A549 treated with CpdA at 1 μM for 4 hours (cell line): ENCODE measurements around the gene EIPR1. TPM values are rescaled to one million over a fixed set of nuclear protein-coding genes. Genes with fewer than 3 reads are reported as not detected.

ENCODE experiments used
- total RNA-seq: library from RNA; stranded (reverse); fragments of 200-300 nt; extraction: Qiagen RNA extraction; gene quantifications from 5 replicates; pipeline ENCODE4 v1.2.3, GENCODE V29; 2022; ENCODE audit warnings: low read depth

EIPR1 gene
- 35.2 to 42.9 TPM (median 41.3 TPM) in 5 replicates for total RNA-seq

DNA sequence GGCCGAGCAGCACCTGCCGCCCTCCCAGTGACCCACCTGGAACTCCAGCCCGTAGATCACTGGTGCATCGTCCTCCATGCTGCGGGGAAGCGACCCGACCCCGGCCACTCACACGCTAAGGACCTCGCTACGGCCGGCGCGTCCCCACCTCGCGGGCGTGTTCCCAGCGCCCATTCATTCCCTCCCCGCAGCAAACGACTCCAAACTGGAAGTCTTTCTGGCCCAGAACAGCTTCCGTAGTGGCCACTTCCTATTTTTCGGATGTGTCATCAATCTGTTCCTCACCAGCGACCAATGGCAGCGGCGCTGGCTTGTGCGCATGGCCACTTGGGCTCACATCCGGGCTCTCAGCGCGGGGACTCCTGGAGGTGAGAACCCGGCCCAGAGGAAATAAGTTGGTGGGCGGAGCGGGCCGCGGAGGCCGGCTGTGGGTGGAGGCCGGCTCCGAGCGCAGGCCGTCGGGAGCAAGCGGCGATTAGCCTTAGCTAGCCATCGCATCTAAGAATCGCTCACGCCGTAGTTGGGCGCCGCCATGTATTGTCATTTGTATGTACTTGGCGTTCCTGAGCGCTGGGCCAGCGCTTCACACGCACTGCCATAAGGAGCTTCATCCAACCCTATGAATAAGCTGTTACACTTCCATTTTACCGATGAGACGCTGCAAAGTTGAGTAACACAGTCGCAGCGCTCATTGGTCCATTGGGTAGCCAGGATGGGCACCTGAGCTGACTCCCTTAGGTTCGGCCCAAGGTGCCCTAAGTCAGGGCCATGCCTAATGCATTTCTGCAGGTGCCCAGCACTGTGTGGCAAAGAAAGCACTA, at the start of gene EIPR1:
Gene EIPR1, minus strand, starts transcription at position 207 of the 821 bp plus-strand sequence. Its CDS starts 129 bp downstream, at position 78.

DNA sequence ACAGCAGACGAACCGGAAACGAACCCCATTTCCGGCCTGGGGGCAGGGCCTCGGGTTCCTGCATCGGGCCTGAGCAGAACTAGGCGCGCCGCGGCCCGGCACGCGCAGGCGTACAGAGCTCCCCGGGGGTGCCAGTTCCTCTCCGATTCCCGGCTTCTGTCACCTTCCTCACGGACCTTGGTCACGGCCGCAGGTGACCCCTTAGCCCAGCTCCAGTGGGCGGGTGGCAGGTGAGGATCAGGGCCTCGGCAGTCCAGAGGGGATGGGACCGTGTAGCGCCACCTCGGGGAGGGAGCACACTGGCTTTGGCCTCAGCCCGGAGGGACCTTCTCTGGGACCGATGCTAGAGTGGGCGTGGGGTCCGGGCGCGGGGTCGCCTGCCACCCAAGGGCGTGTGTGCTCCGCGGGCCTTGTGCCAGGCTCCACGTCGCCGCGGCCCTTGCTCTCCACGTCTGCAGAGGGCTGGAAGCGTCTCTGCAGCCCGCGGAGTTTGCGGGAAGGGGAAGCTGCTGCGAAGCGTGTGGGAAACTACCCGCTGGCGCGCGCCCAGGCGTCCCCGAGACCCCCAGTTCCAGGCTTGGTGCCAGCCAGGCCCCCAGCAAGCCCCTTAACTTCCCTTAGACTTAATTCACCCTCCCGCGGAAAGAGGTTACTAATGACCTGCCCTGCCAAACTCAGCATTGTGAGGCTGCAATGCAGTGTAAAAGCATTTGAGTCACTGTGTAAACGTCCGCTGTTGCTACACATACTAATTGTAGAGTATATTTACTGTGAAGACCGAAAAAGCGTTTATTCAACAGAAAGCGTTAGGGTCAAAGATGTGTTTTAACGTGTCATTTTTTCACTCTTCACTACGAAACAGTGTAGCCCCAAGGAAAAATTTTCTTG, 2.3 kb upstream of the EIPR1 start, which contains the start of gene TRAPPC12:
Gene TRAPPC12, plus strand, starts transcription at position 48 of the 888 bp plus-strand sequence. CDS start 7,930 bp downstream, outside the sequence.

Other genes with a start within 250 kb of the EIPR1 start
- 51.2 to 76.9 TPM (median 69.4 TPM) in 5 replicates for gene TRAPPC12, start 1.9 kb upstream of the EIPR1 start, total RNA-seq
- 52.0 to 66.2 TPM (median 57.2 TPM) in 5 replicates for gene ADI1, start 141.7 kb upstream of the EIPR1 start, total RNA-seq
- gene RNASEH1, start 180.5 kb upstream of the EIPR1 start, total RNA-seq: 47.1 to 67.3 TPM (median 51.4 TPM) in 5 replicates
- gene RPS7, start 197.4 kb upstream of the EIPR1 start, total RNA-seq: 2,963 to 4,571 TPM (median 3,090 TPM) in 5 replicates
- 0.22 to 0.84 TPM (median 0.56 TPM) in 5 replicates for gene COLEC11, start 217.3 kb upstream of the EIPR1 start, total RNA-seq